Activated CD4-positive, alpha-beta T cell treated with anti-CD3 and anti-CD28 coated beads for 36 hours (primary cell): ENCODE results near the gene XPR1. TPM values are rescaled to one million over a fixed set of nuclear protein-coding genes. Genes with fewer than 3 reads are reported as not detected.

Experiments
- ATAC-seq: fragments of 200-7000 bp; cut with Tn5 transposase; one replicate; pipeline ENCODE4 v1.10.0; 2021; ENCODE audit warnings: mild to moderate bottlenecking, moderate library complexity
- CTCF ChIA-PET: fragments of 350-600 bp; sonication (Branson Sonifier 250); formaldehyde crosslinking; loops from one replicate; lab custom pipeline; 2021; ENCODE audit warnings: antibody characterized with exemption; lab: Charles Lee
- POLR2A ChIA-PET: fragments of 350-600 bp; sonication (Branson Sonifier 250); formaldehyde crosslinking; loops from one replicate; lab custom pipeline; 2021; ENCODE audit warnings: antibody characterized with exemption, inconsistent platforms; lab: Charles Lee
- DNase-seq: peaks from one replicate; pipeline ENCODE4 v3.0.0-alpha.2; 2020
- H3K27ac Mint-ChIP-seq: one replicate; pipeline ENCODE4 v1.8.0; 2021; ENCODE audit warnings: mixed read lengths
- H3K27me3 Mint-ChIP-seq: one replicate; pipeline ENCODE4 v1.8.0; 2021; ENCODE audit warnings: mixed read lengths
- H3K36me3 Mint-ChIP-seq: one replicate; pipeline ENCODE4 v1.8.0; 2021; ENCODE audit warnings: low read depth, mixed read lengths
- H3K4me1 Mint-ChIP-seq: one replicate; pipeline ENCODE4 v1.8.0; 2021; ENCODE audit warnings: mixed read lengths
- H3K4me3 Mint-ChIP-seq: one replicate; pipeline ENCODE4 v1.8.0; 2021; ENCODE audit warnings: mild to moderate bottlenecking, moderate library complexity, mixed read lengths
- H3K9me3 Mint-ChIP-seq: one replicate; pipeline ENCODE4 v1.8.0; 2021; ENCODE audit warnings: low read depth, mixed read lengths
- intact Hi-C, 2 experiments: fragments of 100-400 bp; cut with DNase I in 1 of 2; cut with micrococcal nuclease in 1 of 2; formaldehyde crosslinking; loops; one replicate each; pipeline versions ENCODE4 v1.14.2 to v1.15.1; 2022 to 2024; cut with DNase I, micrococcal nuclease
- total RNA-seq, 2 experiments: library from RNA; stranded (reverse); gene quantifications; one replicate each; pipeline ENCODE4 v1.2.3, GENCODE V29; 2021

Gene XPR1
- total RNA-seq, 2 experiments from 2014 or later, result 18.4 to 25.2 TPM

DNA sequence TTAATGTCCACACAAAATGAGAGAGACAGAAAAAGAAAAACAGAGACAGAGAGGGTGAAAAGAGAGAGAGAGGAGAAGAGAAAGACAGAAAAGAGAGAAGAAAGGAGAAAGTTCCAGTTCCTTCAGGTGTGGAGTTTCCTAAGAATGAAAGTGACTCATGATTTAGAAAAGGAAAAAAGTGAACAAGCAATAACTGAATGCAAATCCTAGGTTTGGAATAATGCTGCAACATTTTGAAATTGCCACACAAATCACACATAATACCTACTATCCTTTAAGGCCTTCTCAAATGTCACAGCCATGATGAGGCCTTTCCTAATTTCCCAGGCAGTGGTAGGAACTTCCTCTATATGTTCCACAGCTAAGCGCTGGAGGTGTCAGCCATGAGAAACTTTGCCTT, 31.5 kb upstream of the XPR1 start:
- Mint-ChIP-seq H3K4me1 (no peaks in the 10 kb centered on the region), H3K36me3 (no peaks in the 10 kb centered on the region), H3K27ac (no peak overlapping the region), H3K9me3 (no peaks in the 10 kb centered on the region), H3K4me3 (no peak overlapping the region), H3K27me3 (peaks cover 3% of the 10 kb centered on the region)
- POLR2A ChIA-PET, result no interaction called here
- ATAC-seq (no peak), DNase-seq (no peak)
- intact Hi-C loops, result no loop called here
- CTCF ChIA-PET, result no interaction called here

DNA sequence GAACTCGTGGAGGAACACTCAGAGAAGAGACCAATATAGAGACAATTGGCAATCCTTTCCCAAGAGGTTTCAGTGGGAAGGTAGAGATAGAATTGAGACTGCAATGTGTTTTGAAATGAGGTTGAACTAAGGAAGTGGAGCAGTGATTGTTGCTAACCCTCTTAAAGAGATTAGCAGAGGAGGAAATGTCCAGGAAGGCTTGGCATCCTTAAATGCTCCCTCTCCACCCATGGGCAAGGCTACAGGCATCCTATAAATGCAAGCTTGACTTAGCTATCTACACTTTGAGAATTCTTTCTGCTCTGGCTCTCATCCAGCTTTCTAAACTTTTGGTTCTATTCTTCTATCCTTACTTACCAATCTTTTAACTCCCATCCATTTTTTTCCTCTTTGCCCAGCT, 30.3 kb upstream of the XPR1 start:
- Mint-ChIP-seq H3K4me1 (no peaks in the 10 kb centered on the region), H3K27ac (no peak overlapping the region), H3K27me3 (peaks cover 2% of the 10 kb centered on the region), H3K36me3 (no peaks in the 10 kb centered on the region), H3K9me3 (no peaks in the 10 kb centered on the region), H3K4me3 (no peak overlapping the region)
- POLR2A ChIA-PET, result no interaction called here
- no peak for DNase-seq
- ATAC-seq, result no peak
- CTCF ChIA-PET, result no interaction called here
- intact Hi-C loops, result no loop called here

DNA sequence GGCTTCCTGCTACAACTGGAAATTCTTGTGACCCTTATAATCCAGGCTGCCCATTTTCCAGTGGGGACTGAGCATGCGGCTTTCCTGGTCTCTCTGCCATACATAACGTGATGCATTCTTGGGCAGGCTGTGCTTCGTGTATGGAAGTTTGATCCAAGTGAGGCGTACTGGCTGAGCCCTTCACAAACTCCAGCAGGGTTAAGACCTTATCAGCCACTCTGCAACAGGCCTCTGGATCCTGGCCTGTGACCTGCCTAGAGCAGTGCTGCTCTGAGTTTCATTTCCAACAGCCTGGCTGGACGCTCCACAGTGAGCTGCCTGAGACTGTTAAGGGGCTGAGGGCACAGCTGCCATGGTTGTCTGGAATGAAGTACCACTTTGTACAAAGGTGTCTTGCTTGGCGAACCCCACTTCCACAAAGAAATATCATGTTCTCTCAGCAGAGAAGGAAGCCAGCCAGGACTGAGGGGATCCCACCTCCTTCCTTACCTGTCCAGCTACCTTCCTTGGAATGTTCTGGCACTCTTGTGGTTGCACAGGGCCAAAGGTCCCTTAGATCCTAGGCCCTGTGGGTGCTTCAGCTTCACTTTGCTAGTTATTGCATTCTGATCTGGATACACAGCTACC, 28.5 kb upstream of the XPR1 start:
- no peak for ATAC-seq
- no peak overlapping the region for H3K27ac Mint-ChIP-seq
- H3K9me3 Mint-ChIP-seq, result no peaks in the 10 kb centered on the region
- no peaks in the 10 kb centered on the region for H3K4me1 Mint-ChIP-seq
- ChIA-PET POLR2A (no interaction called here), CTCF (no interaction called here)
- H3K36me3 Mint-ChIP-seq, result no peaks in the 10 kb centered on the region
- DNase-seq, result no peak
- no peak overlapping the region for H3K4me3 Mint-ChIP-seq
- intact Hi-C loops, result no loop called here
- peaks cover 2% of the 10 kb centered on the region for H3K27me3 Mint-ChIP-seq

DNA sequence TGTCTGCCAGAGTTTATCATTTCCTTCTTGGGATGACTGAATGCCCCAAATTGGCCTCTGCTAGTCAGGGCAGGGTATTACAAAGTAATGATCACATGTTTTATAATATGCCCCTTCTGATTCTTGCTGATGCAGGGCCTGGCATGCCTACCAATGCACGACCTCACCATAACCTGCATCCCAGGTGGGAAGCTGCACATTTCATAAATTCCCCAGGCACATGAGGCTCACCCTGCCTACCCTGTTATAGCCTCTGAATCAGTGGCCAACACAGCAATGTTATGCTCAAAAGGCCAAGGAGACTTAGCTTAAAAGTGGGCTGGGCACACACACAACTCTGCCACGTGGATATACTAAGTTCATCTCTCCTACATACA, 28.0 kb upstream of the XPR1 start:
- POLR2A ChIA-PET, result no interaction called here
- Mint-ChIP-seq H3K9me3 (no peaks in the 10 kb centered on the region), H3K27ac (no peak overlapping the region), H3K36me3 (no peaks in the 10 kb centered on the region), H3K27me3 (peaks cover 2% of the 10 kb centered on the region), H3K4me3 (no peak overlapping the region), H3K4me1 (no peaks in the 10 kb centered on the region)
- DNase-seq (no peak), ATAC-seq (no peak)
- CTCF ChIA-PET, result no interaction called here
- intact Hi-C loops, result no loop called here

DNA sequence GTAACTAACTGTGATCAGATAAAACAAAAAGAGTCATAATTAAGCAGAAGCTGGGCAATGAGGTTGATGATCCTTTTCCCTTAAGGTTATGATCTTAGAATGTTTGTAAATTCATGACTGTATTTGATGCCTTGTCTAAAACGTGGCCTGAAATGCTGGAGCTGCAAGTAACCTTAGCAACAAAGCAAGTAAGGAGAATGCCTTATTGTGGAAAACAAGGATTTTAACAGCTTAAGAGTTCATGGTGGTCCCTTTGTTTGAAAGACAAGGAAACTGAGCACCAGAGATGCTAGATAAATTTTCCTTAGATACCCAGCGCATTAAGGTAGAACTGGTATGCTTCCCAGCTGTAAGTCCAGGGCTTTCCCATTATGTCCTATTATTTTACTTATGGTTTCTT, 25.7 kb upstream of the XPR1 start:
- DNase-seq (no peak), ATAC-seq (no peak)
- Mint-ChIP-seq H3K27ac (no peak overlapping the region), H3K36me3 (no peaks in the 10 kb centered on the region), H3K27me3 (peaks cover 2% of the 10 kb centered on the region), H3K4me3 (no peak overlapping the region), H3K4me1 (peaks cover 2% of the 10 kb centered on the region), H3K9me3 (no peaks in the 10 kb centered on the region)
- intact Hi-C loops, result no loop called here
- CTCF ChIA-PET, result interaction anchor here (0.8 to 1.2 kb wide), 2 partner anchors 13 to 106 kb away, joined by 3 read pairs; no protein-coding TSS in a partner anchor
- POLR2A ChIA-PET, result no interaction called here

DNA sequence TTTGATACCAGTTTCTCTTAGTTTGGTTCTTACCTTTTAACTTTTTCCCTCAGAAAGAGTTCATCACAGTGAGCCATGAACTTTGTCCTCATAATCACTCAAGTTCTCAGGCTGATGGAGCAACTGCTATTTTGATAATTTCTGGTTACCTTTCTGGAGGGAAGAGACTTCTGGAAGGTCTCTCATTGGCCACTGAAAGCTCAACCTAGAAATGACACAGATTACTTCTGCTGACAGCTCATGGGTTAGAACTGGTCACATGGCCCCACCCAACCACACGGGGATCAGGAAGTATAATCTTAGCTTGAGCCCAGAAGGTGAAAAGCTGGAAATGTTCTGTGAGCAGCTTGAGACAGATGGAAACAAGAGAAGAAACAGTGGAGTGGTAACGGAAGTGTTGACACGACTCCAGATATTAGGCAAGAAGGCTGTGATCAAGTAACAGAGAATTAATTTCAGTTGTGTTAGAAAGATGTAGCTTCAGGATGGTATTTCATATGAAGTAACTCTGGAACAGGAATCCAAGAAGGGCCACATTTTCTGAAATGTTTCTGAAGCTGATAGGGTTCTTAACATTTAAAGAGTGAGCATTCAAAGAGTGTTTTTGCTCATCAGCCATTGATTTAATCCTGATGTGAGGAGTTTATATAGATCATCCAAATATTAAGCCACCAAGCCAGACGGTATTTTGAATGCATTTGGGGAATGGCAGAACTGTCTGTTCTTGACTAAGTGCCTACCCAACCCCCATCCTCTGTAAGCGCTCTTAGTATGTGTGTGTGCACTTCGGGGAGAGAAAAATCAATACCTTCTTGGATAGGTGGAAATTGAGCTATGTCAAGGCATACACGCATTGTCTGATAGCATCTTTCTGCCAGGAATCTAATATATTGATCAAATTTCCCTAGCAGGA, 21.9 kb upstream of the XPR1 start:
- CTCF ChIA-PET, result interaction anchor here (0.8 to 0.9 kb wide), 3 partner anchors 13 to 94 kb away, joined by 3 to 5 read pairs (median 3); no protein-coding TSS in a partner anchor
- intact Hi-C loops, result no loop called here
- POLR2A ChIA-PET, result no interaction called here
- H3K36me3 Mint-ChIP-seq, result no peaks in the 10 kb centered on the region
- H3K4me1 Mint-ChIP-seq, result peaks cover 10% of the 10 kb centered on the region
- DNase-seq (no peak), ATAC-seq (no peak)
- H3K4me3 Mint-ChIP-seq, result no peak overlapping the region
- no peaks in the 10 kb centered on the region for H3K27me3 Mint-ChIP-seq
- no peaks in the 10 kb centered on the region for H3K9me3 Mint-ChIP-seq
- no peak overlapping the region for H3K27ac Mint-ChIP-seq

DNA sequence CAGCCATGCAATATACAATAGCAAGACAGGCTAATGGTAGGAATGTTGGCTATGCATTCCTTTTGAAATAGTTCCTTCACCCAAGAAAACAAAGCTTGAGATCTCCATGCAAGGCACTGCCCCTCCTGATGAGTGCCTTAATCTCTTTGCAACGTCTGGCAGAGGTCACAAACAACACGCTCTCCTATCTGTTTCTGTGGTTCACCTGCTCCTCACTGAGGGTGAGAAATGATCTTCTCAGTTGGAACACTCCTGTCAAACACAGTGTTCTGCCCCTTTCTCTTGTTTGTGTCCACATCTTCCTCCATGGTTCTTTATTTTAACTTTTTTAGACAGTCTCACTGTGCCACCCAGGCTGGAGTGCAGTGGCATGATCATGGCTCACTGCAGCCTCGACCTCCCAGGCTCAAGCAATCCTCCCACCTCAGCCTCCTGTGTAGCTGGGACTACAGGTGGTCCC, 21.2 kb upstream of the XPR1 start:
- Mint-ChIP-seq H3K4me3 (no peak overlapping the region), H3K9me3 (no peaks in the 10 kb centered on the region), H3K4me1 (peaks cover 10% of the 10 kb centered on the region), H3K27me3 (no peaks in the 10 kb centered on the region), H3K36me3 (no peaks in the 10 kb centered on the region), H3K27ac (no peak overlapping the region)
- intact Hi-C loops, result no loop called here
- DNase-seq (no peak), ATAC-seq (no peak)
- ChIA-PET POLR2A (interaction anchor here (1.0 kb wide), 1 partner anchor 84 kb away, joined by 3 read pairs; no protein-coding TSS in a partner anchor), CTCF (interaction anchor here (0.6 to 0.9 kb wide), 4 partner anchors 13 to 95 kb away, joined by 3 to 5 read pairs (median 3); no protein-coding TSS in a partner anchor)

DNA sequence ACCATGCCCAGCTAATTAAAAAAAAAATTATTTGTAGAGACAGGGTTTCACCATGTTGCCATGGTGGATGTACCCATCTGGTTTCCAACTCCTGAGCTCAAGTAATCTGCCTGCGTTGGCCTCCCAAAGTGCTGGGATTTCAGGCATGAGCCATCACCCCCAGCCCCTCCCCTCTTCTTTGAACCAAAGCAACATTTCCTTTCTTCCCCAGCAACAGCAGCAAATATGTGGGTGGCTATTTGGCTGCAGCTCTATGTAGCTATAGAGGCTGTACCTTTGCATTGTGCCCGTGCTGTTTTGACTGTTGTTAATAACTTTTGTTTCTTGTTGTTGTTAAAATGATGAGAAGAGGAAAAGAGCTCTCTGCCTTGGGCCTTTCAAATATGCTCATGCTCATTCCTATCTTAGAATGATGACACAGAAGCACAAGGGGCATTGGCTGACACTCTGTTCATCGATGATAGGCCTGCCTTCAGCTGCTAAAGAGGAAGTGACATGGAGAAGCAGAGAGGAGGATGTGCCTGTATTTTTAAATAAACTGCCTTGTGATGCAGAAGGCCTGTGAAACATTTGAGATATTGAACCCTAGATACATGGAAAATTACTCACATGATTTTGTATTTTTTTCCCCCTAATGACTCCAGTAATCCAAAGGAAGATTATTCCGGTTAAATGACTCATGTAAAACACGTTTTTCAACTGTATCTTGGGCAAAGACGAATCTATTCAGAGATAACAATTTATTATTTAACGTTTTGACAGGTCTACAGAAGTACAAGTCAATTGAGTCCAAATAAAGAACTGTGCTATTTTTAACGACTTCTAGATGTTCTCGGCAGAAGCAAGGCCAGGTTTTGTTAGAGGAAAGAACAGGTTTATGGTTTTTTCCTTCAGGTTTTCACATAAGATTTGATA, 20.5 kb upstream of the XPR1 start:
- intact Hi-C loops, result no loop called here
- H3K9me3 Mint-ChIP-seq, result no peaks in the 10 kb centered on the region
- H3K36me3 Mint-ChIP-seq, result no peaks in the 10 kb centered on the region
- no peak overlapping the region for H3K4me3 Mint-ChIP-seq
- H3K4me1 Mint-ChIP-seq, result peaks cover 10% of the 10 kb centered on the region
- H3K27me3 Mint-ChIP-seq, result no peaks in the 10 kb centered on the region
- H3K27ac Mint-ChIP-seq, result peak overlapping the region; percentile 61
- CTCF ChIA-PET, result interaction anchor here (0.6 kb wide), 1 partner anchor 16 kb away, joined by 3 read pairs; no protein-coding TSS in a partner anchor
- POLR2A ChIA-PET, result interaction anchor here (1.0 kb wide), 1 partner anchor 83 kb away, joined by 3 read pairs; no protein-coding TSS in a partner anchor
- ATAC-seq (peak; percentile 75), DNase-seq (peak; percentile 18)

DNA sequence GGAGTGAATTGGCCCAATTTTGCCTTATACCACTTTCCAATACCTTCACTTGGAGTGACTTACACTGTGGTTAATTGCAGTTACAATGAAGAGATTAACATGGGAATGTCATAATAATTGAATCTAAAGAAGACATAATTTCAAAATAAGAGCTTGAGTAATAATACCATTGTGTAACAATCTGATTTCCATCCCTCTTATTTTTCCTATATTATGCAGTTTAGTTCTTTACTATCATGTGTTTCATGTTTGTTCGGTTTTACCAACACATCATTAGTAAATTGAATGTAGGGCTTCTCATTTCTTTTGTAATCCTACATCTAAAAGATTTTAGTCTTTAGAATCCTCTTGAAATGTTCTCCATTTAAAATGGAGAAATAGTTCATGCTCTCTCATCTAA, 19.2 kb upstream of the XPR1 start:
- H3K27me3 Mint-ChIP-seq, result no peaks in the 10 kb centered on the region
- intact Hi-C loops, result no loop called here
- ChIA-PET POLR2A (no interaction called here), CTCF (no interaction called here)
- no peak for ATAC-seq
- H3K4me3 Mint-ChIP-seq, result no peak overlapping the region
- H3K9me3 Mint-ChIP-seq, result no peaks in the 10 kb centered on the region
- no peak for DNase-seq
- H3K4me1 Mint-ChIP-seq, result peaks cover 10% of the 10 kb centered on the region
- H3K36me3 Mint-ChIP-seq, result no peaks in the 10 kb centered on the region
- no peak overlapping the region for H3K27ac Mint-ChIP-seq

DNA sequence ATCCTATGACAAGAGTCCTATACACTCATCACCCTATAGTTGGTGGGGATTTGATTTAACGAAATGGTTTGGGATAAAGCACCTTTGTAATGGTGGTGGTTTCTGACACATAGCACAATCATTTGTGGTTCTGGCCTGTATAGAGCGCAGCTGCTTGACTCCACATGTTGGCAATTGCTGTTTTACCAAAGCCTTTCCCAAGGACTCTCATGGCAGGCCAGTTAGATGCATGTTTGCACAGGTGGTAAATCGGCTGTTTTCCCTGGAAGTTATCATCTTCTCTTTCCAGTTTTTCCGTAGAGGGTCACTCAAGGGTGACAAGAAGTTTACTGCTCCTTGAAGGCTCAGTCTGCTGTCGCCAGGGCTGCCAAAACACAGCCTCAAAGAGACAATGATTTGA, 17.1 kb upstream of the XPR1 start:
- ATAC-seq, result no peak
- peaks cover 10% of the 10 kb centered on the region for H3K4me1 Mint-ChIP-seq
- no peaks in the 10 kb centered on the region for H3K27me3 Mint-ChIP-seq

More for the DNA sequence above, 17.1 kb upstream of the XPR1 start:
- DNase-seq, result no peak
- ChIA-PET POLR2A (no interaction called here), CTCF (no interaction called here)
- Mint-ChIP-seq H3K9me3 (no peaks in the 10 kb centered on the region), H3K27ac (no peak overlapping the region), H3K4me3 (no peak overlapping the region), H3K36me3 (no peaks in the 10 kb centered on the region)
- intact Hi-C loops, result no loop called here
